Measurements from ENCODE around the gene SUPT20HL1.

DNA sequence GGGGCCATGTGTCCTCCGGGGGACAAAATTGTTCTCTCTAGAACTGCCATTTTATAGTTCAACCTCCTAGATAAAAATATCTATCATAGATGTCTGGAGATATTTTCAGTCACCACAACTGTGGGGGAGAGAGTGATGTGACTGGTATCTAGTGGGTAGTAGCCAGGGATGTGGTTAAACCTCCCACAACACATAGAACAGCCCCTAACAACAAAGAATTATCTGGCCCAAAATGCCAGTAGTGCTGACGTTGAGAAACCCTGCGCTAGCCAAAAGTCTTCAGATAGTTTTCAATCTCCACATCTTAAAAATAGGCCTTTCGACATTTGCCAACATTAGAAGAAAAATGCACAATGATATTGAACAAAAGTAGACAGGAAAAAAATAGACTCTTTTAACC, 27.6 kb upstream of the SUPT20HL1 start:
- TF ChIP-seq, protein P1, sequence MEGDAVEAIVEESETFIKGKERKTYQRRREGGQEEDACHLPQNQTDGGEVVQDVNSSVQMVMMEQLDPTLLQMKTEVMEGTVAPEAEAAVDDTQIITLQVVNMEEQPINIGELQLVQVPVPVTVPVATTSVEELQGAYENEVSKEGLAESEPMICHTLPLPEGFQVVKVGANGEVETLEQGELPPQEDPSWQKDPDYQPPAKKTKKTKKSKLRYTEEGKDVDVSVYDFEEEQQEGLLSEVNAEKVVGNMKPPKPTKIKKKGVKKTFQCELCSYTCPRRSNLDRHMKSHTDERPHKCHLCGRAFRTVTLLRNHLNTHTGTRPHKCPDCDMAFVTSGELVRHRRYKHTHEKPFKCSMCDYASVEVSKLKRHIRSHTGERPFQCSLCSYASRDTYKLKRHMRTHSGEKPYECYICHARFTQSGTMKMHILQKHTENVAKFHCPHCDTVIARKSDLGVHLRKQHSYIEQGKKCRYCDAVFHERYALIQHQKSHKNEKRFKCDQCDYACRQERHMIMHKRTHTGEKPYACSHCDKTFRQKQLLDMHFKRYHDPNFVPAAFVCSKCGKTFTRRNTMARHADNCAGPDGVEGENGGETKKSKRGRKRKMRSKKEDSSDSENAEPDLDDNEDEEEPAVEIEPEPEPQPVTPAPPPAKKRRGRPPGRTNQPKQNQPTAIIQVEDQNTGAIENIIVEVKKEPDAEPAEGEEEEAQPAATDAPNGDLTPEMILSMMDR (IDR thresholded peaks at IDR 0.05; ENCODE audit: low read depth, low read length): no peak
- TF ChIP-seq EZH2phosphoT487 (IDR thresholded peaks at IDR 0.05; ENCODE audit: low read depth): no peak
